WTC11 (cell line): ENCODE measurements around the gene PAX4. TPM values are rescaled to one million over a fixed set of nuclear protein-coding genes. Genes with fewer than 3 reads are reported as not detected.

Experiments
- ATAC-seq: fragments of 200-7000 bp; cut with Tn5 transposase; 2 replicates; pipeline ENCODE4 v1.10.0; 2021; ENCODE audit warnings: mild to moderate bottlenecking, moderate library complexity
- CTCF ChIA-PET: fragments of 300-600 bp; sonication (Branson Sonifier 250); formaldehyde crosslinking; loops from one replicate; lab custom pipeline; 2021; ENCODE audit warnings: antibody characterized with exemption; lab: Charles Lee
- POLR2A ChIA-PET: fragments of 350-600 bp; sonication (Branson Sonifier 250); formaldehyde crosslinking; loops from one replicate; lab custom pipeline; 2021; ENCODE audit warnings: antibody characterized with exemption; lab: Charles Lee
- DNase-seq: peaks from one replicate; pipeline ENCODE4 v3.0.0; 2021; ENCODE audit warnings: low spot score
- H3K27ac Mint-ChIP-seq: 2 replicates; pipeline ENCODE4 v1.8.0; 2021; ENCODE audit warnings: mixed read lengths
- H3K27me3 Mint-ChIP-seq: 2 replicates; pipeline ENCODE4 v1.8.0; 2021; ENCODE audit warnings: low read depth, mild to moderate bottlenecking, moderate library complexity, mixed read lengths
- H3K36me3 Mint-ChIP-seq: 2 replicates; pipeline ENCODE4 v1.8.0; 2021; ENCODE audit warnings: mixed read lengths
- H3K4me1 Mint-ChIP-seq: 2 replicates; pipeline ENCODE4 v1.8.0; 2022; ENCODE audit warnings: mixed read lengths
- H3K4me3 Mint-ChIP-seq: 2 replicates; pipeline ENCODE4 v1.8.0; 2021; ENCODE audit warnings: mild to moderate bottlenecking, moderate library complexity, mixed read lengths
- H3K9me3 Mint-ChIP-seq: 2 replicates; pipeline ENCODE4 v1.8.0; 2021; ENCODE audit warnings: mixed read lengths
- ATF1 ChIP-seq: sonication (generic); formaldehyde crosslinking; IDR thresholded peaks from 2 replicates; pipeline ENCODE4 v1.8.1; 2023; ENCODE audit warnings: mild to moderate bottlenecking, moderate library complexity, missing genetic modification reagents
- ELF4 ChIP-seq: sonication (generic); formaldehyde crosslinking; IDR thresholded peaks from 2 replicates; pipeline ENCODE4 v1.8.1; 2022; ENCODE audit warnings: low read depth, mild to moderate bottlenecking, moderate library complexity, missing genetic modification reagents
- ESRRA ChIP-seq: sonication (generic); formaldehyde crosslinking; IDR thresholded peaks from 2 replicates; pipeline ENCODE4 v1.8.1; 2022; ENCODE audit warnings: mild to moderate bottlenecking, missing genetic modification reagents, borderline replicate concordance
- ETV6 ChIP-seq: sonication (generic); formaldehyde crosslinking; IDR thresholded peaks from 2 replicates; pipeline ENCODE4 v1.8.1; 2022; ENCODE audit warnings: mild to moderate bottlenecking, missing genetic modification reagents
- JAZF1 ChIP-seq: fragments of 250-450 bp; sonication (Bioruptor Pico); IDR thresholded peaks from 2 replicates; pipeline ENCODE4 v1.9.0; 2021; ENCODE audit warnings: moderate library complexity, mild to moderate bottlenecking, inconsistent platforms
- NFE2L1 ChIP-seq: sonication (generic); formaldehyde crosslinking; IDR thresholded peaks from 2 replicates; pipeline ENCODE4 v1.8.1; 2023; ENCODE audit warnings: missing genetic modification reagents
- OVOL2 ChIP-seq: fragments of 250-450 bp; sonication (Bioruptor Pico); IDR thresholded peaks from 2 replicates; pipeline ENCODE4 v1.9.0; 2021; ENCODE audit warnings: mild to moderate bottlenecking, borderline replicate concordance
- TEAD1 ChIP-seq: sonication (generic); formaldehyde crosslinking; IDR thresholded peaks from 2 replicates; pipeline ENCODE4 v1.8.0; 2022; ENCODE audit warnings: mild to moderate bottlenecking, missing genetic modification reagents
- TP53 ChIP-seq: sonication (generic); formaldehyde crosslinking; IDR thresholded peaks from 2 replicates; pipeline ENCODE4 v1.8.1; 2023; ENCODE audit warnings: mild to moderate bottlenecking, missing genetic modification reagents
- ZBTB21 ChIP-seq: sonication (generic); formaldehyde crosslinking; IDR thresholded peaks from 2 replicates; pipeline ENCODE4 v1.8.1; 2023; ENCODE audit warnings: mild to moderate bottlenecking, missing genetic modification reagents, borderline replicate concordance
- ZNF138 ChIP-seq: sonication (generic); formaldehyde crosslinking; conservative IDR thresholded peaks from 2 replicates; pipeline ENCODE4 v1.8.1; 2022; ENCODE audit warnings: mild to moderate bottlenecking, moderate library complexity, missing genetic modification reagents
- ZNF219 ChIP-seq: sonication (generic); formaldehyde crosslinking; IDR thresholded peaks from 2 replicates; pipeline ENCODE4 v1.8.0; 2023; ENCODE audit warnings: missing genetic modification reagents, mild to moderate bottlenecking, borderline replicate concordance
- ZNF317 ChIP-seq: sonication (generic); formaldehyde crosslinking; IDR thresholded peaks from 2 replicates; pipeline ENCODE4 v1.8.1; 2023; ENCODE audit warnings: low read depth, mild to moderate bottlenecking, moderate library complexity, missing genetic modification reagents, borderline replicate concordance
- ZNF671 ChIP-seq: fragments of 250-450 bp; sonication (Bioruptor Pico); IDR thresholded peaks from 2 replicates; pipeline ENCODE4 v1.8.0; 2021; ENCODE audit warnings: mild to moderate bottlenecking
- total RNA-seq: library from RNA; stranded (reverse); gene quantifications from 3 replicates; pipeline ENCODE4 v1.2.3, GENCODE V29; 2021
- TF ChIP-seq, protein P1 (sequence below): sonication (generic); formaldehyde crosslinking; IDR thresholded peaks from 2 replicates; pipeline ENCODE4 v1.8.0; 2023; ENCODE audit warnings: missing genetic modification reagents, mild to moderate bottlenecking, borderline replicate concordance
- TF ChIP-seq, protein P2 (sequence below): sonication (generic); formaldehyde crosslinking; IDR thresholded peaks from 2 replicates; pipeline ENCODE4 v1.8.1; 2022; ENCODE audit warnings: low read depth, missing genetic modification reagents, borderline replicate concordance
- TF ChIP-seq, protein P3 (sequence below): sonication (generic); formaldehyde crosslinking; IDR thresholded peaks from 2 replicates; pipeline ENCODE4 v1.8.1; 2022; ENCODE audit warnings: missing genetic modification reagents, borderline replicate concordance
- TF ChIP-seq, protein P4 (sequence below): sonication (generic); formaldehyde crosslinking; IDR thresholded peaks from 2 replicates; pipeline ENCODE4 v1.8.1; 2022; ENCODE audit warnings: low read depth, mild to moderate bottlenecking, moderate library complexity, missing genetic modification reagents, borderline replicate concordance
- TF ChIP-seq, protein P5 (sequence below): sonication (generic); formaldehyde crosslinking; IDR thresholded peaks from 2 replicates; pipeline ENCODE4 v1.8.1; 2023; ENCODE audit warnings: mild to moderate bottlenecking, missing genetic modification reagents

Gene PAX4
- total RNA-seq, 1 experiment from 2014 or later, result not detected

DNA sequence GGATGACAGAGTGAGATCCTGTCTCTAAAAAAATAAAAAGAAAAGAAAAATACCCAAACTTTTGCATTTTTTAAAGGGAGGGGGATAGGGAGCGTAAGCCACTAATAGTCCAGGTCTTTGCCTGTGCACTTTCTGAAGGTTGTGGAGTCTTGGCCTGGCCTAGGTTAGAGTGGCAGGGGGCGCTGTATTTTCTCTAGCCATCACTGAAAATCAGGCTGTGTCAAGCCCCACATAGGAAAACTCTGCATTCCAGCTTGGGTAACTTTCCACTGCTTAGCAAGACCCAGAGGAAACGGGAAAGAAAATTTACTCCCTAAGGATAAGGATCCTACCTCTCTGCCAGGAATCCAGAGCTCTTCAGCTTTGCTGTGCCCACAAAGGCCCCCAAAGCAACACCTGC lies 10.5 kb upstream of the PAX4 start:
- ATAC-seq (peak; percentile 72), DNase-seq (peak; percentile 49)
- no peaks in the 10 kb centered on the region for H3K9me3 Mint-ChIP-seq
- POLR2A ChIA-PET, result interaction anchor here (1.2 kb wide), 1 partner anchor 40 kb away, joined by 5 read pairs; the partner anchor contains the start of gene ARF5
- no peak overlapping the region for H3K27ac Mint-ChIP-seq
- no peak for TF ChIP-seq ETV6
- TF ChIP-seq, protein P1, sequence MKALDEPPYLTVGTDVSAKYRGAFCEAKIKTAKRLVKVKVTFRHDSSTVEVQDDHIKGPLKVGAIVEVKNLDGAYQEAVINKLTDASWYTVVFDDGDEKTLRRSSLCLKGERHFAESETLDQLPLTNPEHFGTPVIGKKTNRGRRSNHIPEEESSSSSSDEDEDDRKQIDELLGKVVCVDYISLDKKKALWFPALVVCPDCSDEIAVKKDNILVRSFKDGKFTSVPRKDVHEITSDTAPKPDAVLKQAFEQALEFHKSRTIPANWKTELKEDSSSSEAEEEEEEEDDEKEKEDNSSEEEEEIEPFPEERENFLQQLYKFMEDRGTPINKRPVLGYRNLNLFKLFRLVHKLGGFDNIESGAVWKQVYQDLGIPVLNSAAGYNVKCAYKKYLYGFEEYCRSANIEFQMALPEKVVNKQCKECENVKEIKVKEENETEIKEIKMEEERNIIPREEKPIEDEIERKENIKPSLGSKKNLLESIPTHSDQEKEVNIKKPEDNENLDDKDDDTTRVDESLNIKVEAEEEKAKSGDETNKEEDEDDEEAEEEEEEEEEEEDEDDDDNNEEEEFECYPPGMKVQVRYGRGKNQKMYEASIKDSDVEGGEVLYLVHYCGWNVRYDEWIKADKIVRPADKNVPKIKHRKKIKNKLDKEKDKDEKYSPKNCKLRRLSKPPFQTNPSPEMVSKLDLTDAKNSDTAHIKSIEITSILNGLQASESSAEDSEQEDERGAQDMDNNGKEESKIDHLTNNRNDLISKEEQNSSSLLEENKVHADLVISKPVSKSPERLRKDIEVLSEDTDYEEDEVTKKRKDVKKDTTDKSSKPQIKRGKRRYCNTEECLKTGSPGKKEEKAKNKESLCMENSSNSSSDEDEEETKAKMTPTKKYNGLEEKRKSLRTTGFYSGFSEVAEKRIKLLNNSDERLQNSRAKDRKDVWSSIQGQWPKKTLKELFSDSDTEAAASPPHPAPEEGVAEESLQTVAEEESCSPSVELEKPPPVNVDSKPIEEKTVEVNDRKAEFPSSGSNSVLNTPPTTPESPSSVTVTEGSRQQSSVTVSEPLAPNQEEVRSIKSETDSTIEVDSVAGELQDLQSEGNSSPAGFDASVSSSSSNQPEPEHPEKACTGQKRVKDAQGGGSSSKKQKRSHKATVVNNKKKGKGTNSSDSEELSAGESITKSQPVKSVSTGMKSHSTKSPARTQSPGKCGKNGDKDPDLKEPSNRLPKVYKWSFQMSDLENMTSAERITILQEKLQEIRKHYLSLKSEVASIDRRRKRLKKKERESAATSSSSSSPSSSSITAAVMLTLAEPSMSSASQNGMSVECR (CRISPR knock-in tag), result no peak
- TF ChIP-seq, protein P2, sequence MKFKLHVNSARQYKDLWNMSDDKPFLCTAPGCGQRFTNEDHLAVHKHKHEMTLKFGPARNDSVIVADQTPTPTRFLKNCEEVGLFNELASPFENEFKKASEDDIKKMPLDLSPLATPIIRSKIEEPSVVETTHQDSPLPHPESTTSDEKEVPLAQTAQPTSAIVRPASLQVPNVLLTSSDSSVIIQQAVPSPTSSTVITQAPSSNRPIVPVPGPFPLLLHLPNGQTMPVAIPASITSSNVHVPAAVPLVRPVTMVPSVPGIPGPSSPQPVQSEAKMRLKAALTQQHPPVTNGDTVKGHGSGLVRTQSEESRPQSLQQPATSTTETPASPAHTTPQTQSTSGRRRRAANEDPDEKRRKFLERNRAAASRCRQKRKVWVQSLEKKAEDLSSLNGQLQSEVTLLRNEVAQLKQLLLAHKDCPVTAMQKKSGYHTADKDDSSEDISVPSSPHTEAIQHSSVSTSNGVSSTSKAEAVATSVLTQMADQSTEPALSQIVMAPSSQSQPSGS, result no peak
- no peak for TF ChIP-seq TEAD1 (CRISPR knock-in tag)
- TF ChIP-seq, protein P3, sequence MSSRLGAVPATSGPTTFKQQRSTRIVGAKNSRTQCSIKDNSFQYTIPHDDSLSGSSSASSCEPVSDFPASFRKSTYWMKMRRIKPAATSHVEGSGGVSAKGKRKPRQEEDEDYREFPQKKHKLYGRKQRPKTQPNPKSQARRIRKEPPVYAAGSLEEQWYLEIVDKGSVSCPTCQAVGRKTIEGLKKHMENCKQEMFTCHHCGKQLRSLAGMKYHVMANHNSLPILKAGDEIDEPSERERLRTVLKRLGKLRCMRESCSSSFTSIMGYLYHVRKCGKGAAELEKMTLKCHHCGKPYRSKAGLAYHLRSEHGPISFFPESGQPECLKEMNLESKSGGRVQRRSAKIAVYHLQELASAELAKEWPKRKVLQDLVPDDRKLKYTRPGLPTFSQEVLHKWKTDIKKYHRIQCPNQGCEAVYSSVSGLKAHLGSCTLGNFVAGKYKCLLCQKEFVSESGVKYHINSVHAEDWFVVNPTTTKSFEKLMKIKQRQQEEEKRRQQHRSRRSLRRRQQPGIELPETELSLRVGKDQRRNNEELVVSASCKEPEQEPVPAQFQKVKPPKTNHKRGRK, result no peak
- no peak for TF ChIP-seq TP53 (CRISPR knock-in tag)
- TF ChIP-seq OVOL2 (CRISPR knock-in tag), result no peak
- TF ChIP-seq ZNF317 (CRISPR knock-in tag), result no peak
- no peak for TF ChIP-seq ZNF138 (CRISPR knock-in tag)
- TF ChIP-seq, protein P4, sequence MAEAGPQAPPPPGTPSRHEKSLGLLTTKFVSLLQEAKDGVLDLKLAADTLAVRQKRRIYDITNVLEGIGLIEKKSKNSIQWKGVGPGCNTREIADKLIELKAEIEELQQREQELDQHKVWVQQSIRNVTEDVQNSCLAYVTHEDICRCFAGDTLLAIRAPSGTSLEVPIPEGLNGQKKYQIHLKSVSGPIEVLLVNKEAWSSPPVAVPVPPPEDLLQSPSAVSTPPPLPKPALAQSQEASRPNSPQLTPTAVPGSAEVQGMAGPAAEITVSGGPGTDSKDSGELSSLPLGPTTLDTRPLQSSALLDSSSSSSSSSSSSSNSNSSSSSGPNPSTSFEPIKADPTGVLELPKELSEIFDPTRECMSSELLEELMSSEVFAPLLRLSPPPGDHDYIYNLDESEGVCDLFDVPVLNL, result no peak
- TF ChIP-seq, protein P5, sequence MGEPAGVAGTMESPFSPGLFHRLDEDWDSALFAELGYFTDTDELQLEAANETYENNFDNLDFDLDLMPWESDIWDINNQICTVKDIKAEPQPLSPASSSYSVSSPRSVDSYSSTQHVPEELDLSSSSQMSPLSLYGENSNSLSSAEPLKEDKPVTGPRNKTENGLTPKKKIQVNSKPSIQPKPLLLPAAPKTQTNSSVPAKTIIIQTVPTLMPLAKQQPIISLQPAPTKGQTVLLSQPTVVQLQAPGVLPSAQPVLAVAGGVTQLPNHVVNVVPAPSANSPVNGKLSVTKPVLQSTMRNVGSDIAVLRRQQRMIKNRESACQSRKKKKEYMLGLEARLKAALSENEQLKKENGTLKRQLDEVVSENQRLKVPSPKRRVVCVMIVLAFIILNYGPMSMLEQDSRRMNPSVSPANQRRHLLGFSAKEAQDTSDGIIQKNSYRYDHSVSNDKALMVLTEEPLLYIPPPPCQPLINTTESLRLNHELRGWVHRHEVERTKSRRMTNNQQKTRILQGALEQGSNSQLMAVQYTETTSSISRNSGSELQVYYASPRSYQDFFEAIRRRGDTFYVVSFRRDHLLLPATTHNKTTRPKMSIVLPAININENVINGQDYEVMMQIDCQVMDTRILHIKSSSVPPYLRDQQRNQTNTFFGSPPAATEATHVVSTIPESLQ, result no peak
- peaks cover 24% of the 10 kb centered on the region for H3K27me3 Mint-ChIP-seq
- H3K36me3 Mint-ChIP-seq, result no peaks in the 10 kb centered on the region
- CTCF ChIA-PET, result interaction anchor here (0.6 to 2.8 kb wide), 33 partner anchors 8 to 578 kb away, joined by 3 to 89 read pairs (median 6); partner anchors contain the start of genes ARF5, GCC1 and PAX4
- no peak overlapping the region for H3K4me3 Mint-ChIP-seq
- peaks cover 11% of the 10 kb centered on the region for H3K4me1 Mint-ChIP-seq

DNA sequence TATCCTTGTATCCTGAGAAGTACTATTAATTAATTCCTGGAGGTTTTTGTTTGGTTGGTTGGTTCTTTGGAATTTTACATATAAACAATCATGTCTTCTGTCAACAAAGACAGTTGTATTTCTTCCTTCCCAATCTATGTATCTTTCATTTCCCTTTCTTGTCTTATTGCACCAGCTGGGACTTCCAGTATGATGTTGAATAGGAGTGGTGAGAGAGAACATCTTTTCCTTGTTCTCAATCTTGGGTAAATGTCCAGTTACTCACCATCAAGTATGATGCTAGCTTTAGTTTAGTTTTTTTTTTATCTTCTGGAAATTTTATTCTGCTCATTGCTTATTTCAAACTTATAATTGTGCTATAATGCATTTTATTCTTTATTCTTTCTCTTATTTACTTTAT lies 7.4 kb upstream of the PAX4 start:
- Mint-ChIP-seq H3K27ac (no peak overlapping the region), H3K9me3 (no peaks in the 10 kb centered on the region), H3K4me3 (no peak overlapping the region), H3K27me3 (peaks cover 35% of the 10 kb centered on the region), H3K36me3 (no peaks in the 10 kb centered on the region), H3K4me1 (peaks cover 24% of the 10 kb centered on the region)
- POLR2A ChIA-PET, result no interaction called here
- ATAC-seq, result no peak
- CTCF ChIA-PET, result no interaction called here
- no peak for TF ChIP-seq ESRRA (CRISPR knock-in tag)
- TF ChIP-seq ZBTB21 (CRISPR knock-in tag), result no peak
- no peak for TF ChIP-seq ELF4 (CRISPR knock-in tag)
- no peak for TF ChIP-seq NFE2L1
- TF ChIP-seq ZNF219, result no peak
- TF ChIP-seq ZNF671 (CRISPR knock-in tag), result no peak
- no peak for TF ChIP-seq ATF1 (CRISPR knock-in tag)
- no peak for TF ChIP-seq JAZF1
- no peak for TF ChIP-seq ZNF317 (CRISPR knock-in tag)
- TF ChIP-seq, all 79 proteins: peak for 0
- DNase-seq, result no peak
